Stimulated activated CD8-positive, alpha-beta memory T cell treated with anti-CD3 and anti-CD28 coated beads, Interleukin-2, amount 100 ng/mL, for 48 hours (primary cell): Measurements from ENCODE around the gene ZNF780B.
"Not testable (repeated sequence)": the region's sequence is repeated elsewhere in the genome, so short reads cannot be mapped to it uniquely, and the experiment has no call there.

Experiments
- DNase-seq, 2 donors: peaks; one replicate each; pipeline ENCODE4 v3.0.0-alpha.2; 2020; ENCODE audit warnings: low read depth in 2 of 2

Gene ZNF780B

GRCh38 chr19:40038047-40038446 is 18.0 kb downstream of the ZNF780B start:
- DNase-seq: not testable (repeated sequence)

GRCh38 chr19:40035996-40036395 is 20.0 kb downstream of the ZNF780B start:
- no peak for DNase-seq

GRCh38 chr19:40033989-40034560 is 22.0 kb downstream of the ZNF780B start:
- no peak for DNase-seq

- no peak for DNase-seq
These were observed 29.4 kb downstream of the ZNF780B start for GRCh38 chr19:40026597-40026970.

- DNase-seq: no peak
These were observed 30.0 kb downstream of the ZNF780B start for GRCh38 chr19:40025938-40026596.

- no peak for DNase-seq
These were observed 32.1 kb downstream of the ZNF780B start for GRCh38 chr19:40023969-40024368.

GRCh38 chr19:40013991-40014390 is 42.0 kb downstream of the ZNF780B start:
- DNase-seq: no peak

- DNase-seq: no peak
These were observed 46.4 kb downstream of the ZNF780B start for GRCh38 chr19:40009674-40010073.

GRCh38 chr19:40006273-40006691 is 49.7 kb downstream of the ZNF780B start:
- DNase-seq: no peak

- DNase-seq: no peak
These were observed 50.2 kb downstream of the ZNF780B start for GRCh38 chr19:40005691-40006272.

GRCh38 chr19:39998501-39998900 is 57.5 kb downstream of the ZNF780B start:
- DNase-seq: no peak

- peak in 1 of 2 donors; percentile 11 for DNase-seq
These were observed 58.3 kb downstream of the ZNF780B start for GRCh38 chr19:39997638-39998216.

- DNase-seq: peak; percentile 88
These were observed 59.0 kb downstream of the ZNF780B start, which contains the start of gene ZNF546 for GRCh38 chr19:39996811-39997637. Gene ZNF546, plus strand, starts transcription at chr19:39997060. Its CDS starts 1,267 bp downstream, at chr19:39998327.

- peak; percentile 12 to 13 for DNase-seq
These were observed 59.7 kb downstream of the ZNF780B start for GRCh38 chr19:39996218-39996810.

GRCh38 chr19:39995794-39996193 is 60.2 kb downstream of the ZNF780B start:
- no peak for DNase-seq

- no peak for DNase-seq
These were observed 61.7 kb downstream of the ZNF780B start for GRCh38 chr19:39994361-39994760.

- no peak for DNase-seq
These were observed 62.4 kb downstream of the ZNF780B start for GRCh38 chr19:39993605-39994004.

- no peak for DNase-seq
These were observed 68.4 kb downstream of the ZNF780B start for GRCh38 chr19:39987596-39987995.

- no peak for DNase-seq
These were observed 68.9 kb downstream of the ZNF780B start for GRCh38 chr19:39987167-39987566.

GRCh38 chr19:39986643-39987042 is 69.4 kb downstream of the ZNF780B start:
- no peak for DNase-seq

GRCh38 chr19:39983695-39984300 is 72.2 kb downstream of the ZNF780B start:
- no peak for DNase-seq
